Natural killer cell (primary cell): ENCODE measurements around the gene VKORC1. TPM values are rescaled to one million over a fixed set of nuclear protein-coding genes. Genes with fewer than 3 reads are reported as not detected.
A peak's percentile ranks its signal among the peaks of the same experiment; 100 is the strongest.

Experiments used
- ATAC-seq, 3 donors: fragments of 150-1000 bp in 2 of 3; fragments of 200-7000 bp in 1 of 3; cut with Tn5 transposase; 1 replicate in 1 of 3; 2 replicates in 2 of 3; pipeline ENCODE4 v1.10.0; 2021; ENCODE audit warnings: mild to moderate bottlenecking in 2 of 3, moderate library complexity in 2 of 3
- DNase-seq, 2 donors: peaks; one replicate each; pipeline versions ENCODE4 v3.0.0 to v3.0.0-alpha.2; 2013 to 2021; ENCODE audit warnings: mixed read lengths in 1 of 2
- H3K27ac ChIP-seq: one replicate; pipeline ENCODE4 v1.5.1; 2013; ENCODE audit warnings: mild to moderate bottlenecking, low read length
- H3K27me3 ChIP-seq: one replicate; pipeline ENCODE4 v1.6.1; 2013; ENCODE audit warnings: low read length; ENCODE audit not compliant: control insufficient read depth, insufficient read depth
- H3K36me3 ChIP-seq: one replicate; pipeline ENCODE4 v1.6.1; 2013; ENCODE audit warnings: low read length; ENCODE audit not compliant: control insufficient read depth, insufficient read depth
- H3K4me1 ChIP-seq: one replicate; pipeline ENCODE4 v1.6.1; 2013; ENCODE audit warnings: low read length; ENCODE audit not compliant: control insufficient read depth, insufficient read depth
- H3K4me3 ChIP-seq: one replicate; pipeline ENCODE4 v1.5.1; 2013; ENCODE audit warnings: low read length
- H3K9me3 ChIP-seq: one replicate; pipeline ENCODE4 v1.6.1; 2013; ENCODE audit warnings: low read length; ENCODE audit not compliant: control insufficient read depth, insufficient read depth
- H3K27ac Mint-ChIP-seq, 2 donors: one replicate each; pipeline ENCODE4 v1.8.0; 2022; ENCODE audit warnings: mild to moderate bottlenecking in 2 of 2, mixed read lengths in 2 of 2, moderate library complexity in 1 of 2
- H3K27me3 Mint-ChIP-seq, 2 donors: one replicate each; pipeline ENCODE4 v1.8.0; 2022; ENCODE audit warnings: low read depth in 2 of 2, mixed read lengths in 2 of 2
- H3K36me3 Mint-ChIP-seq: one replicate; pipeline ENCODE4 v1.8.0; 2022; ENCODE audit warnings: mixed read lengths
- H3K4me1 Mint-ChIP-seq, 2 donors: one replicate each; pipeline ENCODE4 v1.8.0; 2022; ENCODE audit warnings: mixed read lengths in 2 of 2
- H3K4me3 Mint-ChIP-seq: one replicate; pipeline ENCODE4 v1.8.0; 2022; ENCODE audit warnings: mild to moderate bottlenecking, moderate library complexity, mixed read lengths
- H3K9me3 Mint-ChIP-seq, 2 donors: one replicate each; pipeline ENCODE4 v1.8.0; 2022; ENCODE audit warnings: mixed read lengths in 2 of 2
- WGBS: methylation state at CpG from one replicate; pipeline ENCODE4 v1.1.7; 2013; ENCODE audit warnings: missing lambda C conversion rate; ENCODE audit not compliant: insufficient coverage; 5-methylcytosine and 5-hydroxymethylcytosine counted together
- intact Hi-C: fragments of 100-400 bp; cut with micrococcal nuclease; formaldehyde crosslinking; loops from one replicate; pipeline ENCODE4 v1.14.2; 2022
- total RNA-seq, 4 donors: library from RNA; stranded (reverse); fragments of 120-200 nt in 1 of 4; gene quantifications; one replicate each; pipeline versions ENCODE4 v1.2.3 to v1.2.4, GENCODE V29; 2013 to 2022
- TF ChIP-seq, protein P1 (sequence below): fragments of 200-600 bp; IDR thresholded peaks from one replicate; pipeline ENCODE4 v1.8.0; 2022; ENCODE audit warnings: antibody characterized with exemption

The VKORC1 gene
- total RNA-seq, 3 donors from 2014 or later (not counting 1 experiment from before 2014, with no cell fraction given), result 35.9 to 42.1 (median 41.8) TPM

GRCh38 chr16:31130899-31131298 lies 36.3 kb upstream of the VKORC1 start:
- ATAC-seq (no peak), DNase-seq (no peak)
- Mint-ChIP-seq H3K36me3 (no peaks in the 10 kb centered on the region), H3K27me3 (no peaks in the 10 kb centered on the region), H3K27ac (no peak overlapping the region), H3K4me3 (no peak overlapping the region), H3K9me3 (no peaks in the 10 kb centered on the region), H3K4me1 (peaks cover 0 to 4% of the 10 kb centered on the region in 2 donors)
- peaks cover 48% of the 10 kb centered on the region for H3K36me3 ChIP-seq
- H3K4me1 ChIP-seq, result peaks cover 46% of the 10 kb centered on the region
- TF ChIP-seq, protein P1, sequence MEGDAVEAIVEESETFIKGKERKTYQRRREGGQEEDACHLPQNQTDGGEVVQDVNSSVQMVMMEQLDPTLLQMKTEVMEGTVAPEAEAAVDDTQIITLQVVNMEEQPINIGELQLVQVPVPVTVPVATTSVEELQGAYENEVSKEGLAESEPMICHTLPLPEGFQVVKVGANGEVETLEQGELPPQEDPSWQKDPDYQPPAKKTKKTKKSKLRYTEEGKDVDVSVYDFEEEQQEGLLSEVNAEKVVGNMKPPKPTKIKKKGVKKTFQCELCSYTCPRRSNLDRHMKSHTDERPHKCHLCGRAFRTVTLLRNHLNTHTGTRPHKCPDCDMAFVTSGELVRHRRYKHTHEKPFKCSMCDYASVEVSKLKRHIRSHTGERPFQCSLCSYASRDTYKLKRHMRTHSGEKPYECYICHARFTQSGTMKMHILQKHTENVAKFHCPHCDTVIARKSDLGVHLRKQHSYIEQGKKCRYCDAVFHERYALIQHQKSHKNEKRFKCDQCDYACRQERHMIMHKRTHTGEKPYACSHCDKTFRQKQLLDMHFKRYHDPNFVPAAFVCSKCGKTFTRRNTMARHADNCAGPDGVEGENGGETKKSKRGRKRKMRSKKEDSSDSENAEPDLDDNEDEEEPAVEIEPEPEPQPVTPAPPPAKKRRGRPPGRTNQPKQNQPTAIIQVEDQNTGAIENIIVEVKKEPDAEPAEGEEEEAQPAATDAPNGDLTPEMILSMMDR, result no peak
- no peaks in the 10 kb centered on the region for H3K9me3 ChIP-seq
- 100% methylated on average over 4 of the region's 6 CpGs for WGBS
- no peak overlapping the region for H3K27ac ChIP-seq
- no peaks in the 10 kb centered on the region for H3K27me3 ChIP-seq
- no peak overlapping the region for H3K4me3 ChIP-seq
- intact Hi-C loops, result no loop called here

DNA sequence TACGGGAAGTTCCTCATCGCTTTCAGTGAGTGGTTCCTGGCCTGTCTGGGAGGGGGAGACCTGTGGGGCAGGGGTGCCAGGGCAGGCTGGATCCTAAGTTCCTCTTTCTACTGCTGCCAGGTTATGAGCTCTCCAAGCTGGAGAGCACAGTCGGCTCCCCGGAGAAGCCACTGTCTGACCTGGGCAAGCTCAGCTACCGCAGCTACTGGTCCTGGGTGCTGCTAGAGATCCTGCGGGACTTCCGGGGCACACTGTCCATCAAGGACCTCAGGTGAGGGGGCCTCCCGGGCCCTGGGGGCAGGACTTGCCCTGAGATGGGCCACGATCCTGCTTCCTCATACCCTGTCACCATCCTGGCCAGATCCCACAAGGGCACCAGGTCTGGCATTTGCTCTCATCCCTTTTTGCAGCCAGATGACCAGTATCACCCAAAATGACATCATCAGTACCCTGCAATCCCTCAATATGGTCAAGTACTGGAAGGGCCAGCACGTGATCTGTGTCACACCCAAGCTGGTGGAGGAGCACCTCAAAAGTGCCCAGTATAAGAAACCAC lies 35.8 kb upstream of the VKORC1 start:
- Histone ChIP-seq H3K27ac (peak overlapping the region; percentile 14), H3K36me3 (peaks cover 48% of the 10 kb centered on the region)
- no peaks in the 10 kb centered on the region for H3K36me3 Mint-ChIP-seq

DNA sequence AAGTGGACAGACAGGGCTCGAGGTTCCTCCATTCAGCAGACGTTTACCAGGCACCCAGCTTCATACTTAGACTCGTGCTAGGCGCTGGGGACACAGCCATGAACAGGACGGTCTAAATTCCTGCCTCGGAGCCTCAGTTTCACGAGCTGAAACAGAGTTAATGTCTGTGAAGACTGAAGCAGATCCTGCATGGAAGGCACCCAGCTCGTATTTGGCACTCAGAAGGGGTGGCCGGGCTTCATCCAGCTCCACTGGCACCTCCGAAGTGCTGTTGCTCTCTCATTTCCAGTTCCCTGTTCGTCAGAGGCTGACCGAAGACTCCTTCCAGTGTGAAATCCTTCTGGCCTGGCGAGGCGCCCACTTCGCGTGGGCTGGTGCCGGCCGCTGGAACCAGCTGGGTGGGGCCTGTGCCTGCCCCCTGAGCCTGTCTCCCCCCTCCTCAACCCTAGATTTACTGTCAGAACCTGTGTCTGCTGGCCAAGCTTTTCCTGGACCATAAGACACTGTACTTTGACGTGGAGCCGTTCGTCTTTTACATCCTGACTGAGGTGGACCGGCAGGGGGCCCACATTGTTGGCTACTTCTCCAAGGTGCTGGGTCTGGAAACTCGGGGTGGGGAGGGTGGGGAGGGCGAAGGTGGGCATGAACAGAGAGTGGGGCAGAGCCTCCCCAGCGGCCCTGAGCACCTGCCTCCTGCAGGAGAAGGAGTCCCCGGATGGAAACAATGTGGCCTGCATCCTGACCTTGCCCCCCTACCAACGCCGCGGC lies 35.2 kb upstream of the VKORC1 start:
- no peaks in the 10 kb centered on the region for H3K9me3 Mint-ChIP-seq
- H3K36me3 ChIP-seq, result peaks cover 48% of the 10 kb centered on the region

More for the DNA sequence above, 35.8 kb upstream of the VKORC1 start:
- no peak for ATAC-seq
- H3K4me3 Mint-ChIP-seq, result no peak overlapping the region
- Histone ChIP-seq H3K9me3 (no peaks in the 10 kb centered on the region), H3K27me3 (no peaks in the 10 kb centered on the region), H3K4me1 (peaks cover 46% of the 10 kb centered on the region), H3K4me3 (no peak overlapping the region)
- no peaks in the 10 kb centered on the region for H3K27me3 Mint-ChIP-seq
- 85% methylated on average over 9 of the region's 10 CpGs for WGBS
- H3K27ac Mint-ChIP-seq, result no peak overlapping the region
- peaks cover 0 to 8% of the 10 kb centered on the region in 2 donors for H3K4me1 Mint-ChIP-seq
- H3K9me3 Mint-ChIP-seq, result no peaks in the 10 kb centered on the region
- intact Hi-C loops, result no loop called here
- no peak for DNase-seq
- TF ChIP-seq, protein P1, result no peak

More for the DNA sequence above, 35.2 kb upstream of the VKORC1 start:
- no peak for ATAC-seq
- DNase-seq, result no peak
- Histone ChIP-seq H3K9me3 (no peaks in the 10 kb centered on the region), H3K4me1 (peaks cover 46% of the 10 kb centered on the region), H3K27ac (peak overlapping the region; percentile 74), H3K4me3 (no peak overlapping the region), H3K27me3 (no peaks in the 10 kb centered on the region)
- Mint-ChIP-seq H3K27ac (no peak overlapping the region), H3K4me1 (peaks cover 0 to 8% of the 10 kb centered on the region in 2 donors), H3K4me3 (no peak overlapping the region), H3K27me3 (no peaks in the 10 kb centered on the region), H3K36me3 (no peaks in the 10 kb centered on the region)
- intact Hi-C loops, result no loop called here
- WGBS, result 66% methylated on average over 29 of the region's 29 CpGs
- TF ChIP-seq, protein P1, result no peak
